GM21737 (cell line): ENCODE results near the gene PAOX.

Source experiments
- ATAC-seq: cut with Tn5 transposase; IDR thresholded peaks from one replicate; pipeline ENCODE4 v1.9.1; 2021; ENCODE audit warnings: mild to moderate bottlenecking, moderate library complexity; ENCODE audit not compliant: unreplicated experiment

Gene PAOX

DNA sequence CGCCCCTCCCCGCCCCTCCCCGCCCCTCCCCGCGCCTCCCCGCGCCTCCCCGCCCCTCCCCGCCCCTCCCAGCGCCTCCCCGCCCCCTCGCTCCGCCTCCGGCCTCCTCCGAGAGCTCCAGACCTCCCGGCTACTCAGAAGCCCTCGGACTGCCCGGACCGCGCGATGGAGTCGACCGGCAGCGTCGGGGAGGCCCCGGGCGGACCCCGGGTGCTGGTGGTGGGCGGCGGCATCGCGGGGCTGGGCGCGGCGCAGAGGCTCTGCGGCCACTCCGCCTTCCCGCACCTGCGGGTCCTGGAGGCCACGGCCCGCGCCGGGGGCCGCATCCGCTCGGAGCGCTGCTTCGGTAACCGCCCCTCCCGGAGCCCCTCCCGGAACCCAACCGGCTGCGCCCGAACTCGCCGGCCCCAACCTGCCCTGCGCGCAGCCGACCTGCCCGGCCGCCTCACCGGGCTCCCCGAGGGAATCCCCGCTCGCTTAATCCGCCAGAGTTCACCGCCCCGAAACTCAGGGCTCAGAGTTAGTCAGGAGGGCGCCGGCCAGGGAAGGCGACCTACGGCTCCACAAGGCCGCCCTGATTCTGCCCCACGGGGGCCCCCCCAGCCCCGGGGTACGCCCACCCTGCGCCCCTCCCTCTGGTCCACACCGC, at the start of gene PAOX:
Gene PAOX, plus strand, starts transcription at position 111 of the 649 bp plus-strand sequence. Its CDS starts 55 bp downstream, at position 166.
- peak; percentile 37 for ATAC-seq

GRCh38 chr10:133329491-133330202, 49.4 kb upstream of the PAOX start:
- peak; percentile 86 for ATAC-seq

DNA sequence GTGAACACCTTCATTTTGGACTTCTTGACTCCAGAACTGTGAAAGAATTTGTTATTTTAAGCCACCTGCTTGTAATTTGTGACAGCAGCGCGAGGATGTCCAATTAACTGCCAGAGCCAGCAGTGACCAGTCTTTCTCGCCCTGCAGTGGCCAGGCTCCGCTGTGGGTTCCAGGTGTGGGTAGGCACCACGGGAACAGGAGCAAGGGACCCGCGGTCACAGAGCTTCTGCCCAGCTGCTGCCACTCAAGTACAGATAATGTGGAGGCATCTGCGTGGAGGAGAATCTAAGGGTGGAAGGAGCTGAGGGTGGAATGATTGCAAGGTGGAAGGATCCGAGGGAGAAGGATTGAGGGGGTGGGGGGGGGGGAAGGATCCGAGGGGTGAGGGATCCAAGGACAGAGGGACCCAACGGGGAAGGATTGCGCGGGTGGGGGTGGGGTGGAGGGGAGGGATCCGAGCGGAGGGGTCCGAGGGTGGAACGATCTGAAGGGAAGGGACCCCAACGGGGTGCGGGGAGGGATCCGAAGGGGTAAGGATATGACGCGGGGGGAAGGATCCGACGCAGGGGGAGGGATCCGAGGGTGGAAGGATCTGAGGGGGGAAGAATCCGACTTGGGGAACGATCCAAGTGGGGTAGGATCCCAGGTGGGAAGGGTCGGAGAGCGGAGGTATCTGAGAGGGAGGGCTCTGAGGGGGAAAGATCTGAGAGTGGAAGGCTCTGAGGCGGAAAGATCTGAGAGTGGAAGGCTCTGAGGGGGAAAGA, 45.9 kb upstream of the PAOX start:
- no peak for ATAC-seq

GRCh38 chr10:133334503-133335245, 44.4 kb upstream of the PAOX start:
- ATAC-seq, result no peak

DNA sequence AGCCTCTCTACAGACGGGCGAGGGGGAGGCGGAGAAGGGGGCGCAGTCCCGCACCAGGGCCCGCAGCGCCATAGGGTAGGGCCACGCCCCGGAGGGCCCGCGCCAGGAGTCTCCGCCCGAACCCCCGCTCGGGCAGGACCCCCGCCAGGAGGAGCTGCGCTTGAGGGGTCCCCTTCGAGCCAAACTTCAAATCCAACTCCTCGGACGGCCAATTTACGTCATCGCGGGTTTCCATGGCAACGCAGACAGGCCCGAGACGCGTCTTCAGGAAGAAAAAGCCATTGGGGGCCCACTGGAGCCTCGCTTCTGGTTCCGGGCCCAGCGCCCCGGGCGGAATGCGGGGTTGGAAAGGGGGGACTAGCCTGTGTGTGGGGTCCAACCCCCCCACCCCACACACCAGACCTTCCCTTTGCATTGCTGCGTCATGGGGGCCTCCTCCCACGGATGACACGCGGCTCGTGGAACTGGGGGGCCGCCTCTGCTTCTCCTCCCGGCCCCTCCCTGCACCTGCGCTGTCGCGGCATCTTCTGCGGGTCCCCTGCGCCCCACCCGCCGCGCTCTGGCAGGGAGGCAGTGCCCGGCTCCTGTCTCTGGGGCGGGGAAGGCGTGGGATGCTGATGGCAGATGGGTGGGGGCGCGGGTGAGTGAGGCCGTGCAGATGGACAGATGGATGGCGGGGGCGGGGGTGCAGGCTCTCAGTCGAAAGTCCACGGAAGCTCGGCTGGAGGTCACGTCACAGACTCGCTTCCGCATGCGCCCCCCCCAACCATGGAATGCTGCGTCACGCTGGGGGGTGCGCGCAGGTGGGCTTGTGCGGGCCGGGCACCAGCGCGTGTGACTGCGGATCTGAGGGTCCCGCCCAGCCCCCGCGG, 43.6 kb upstream of the PAOX start:
- no peak for ATAC-seq

GRCh38 chr10:133336118-133336576, 42.9 kb upstream of the PAOX start:
- no peak for ATAC-seq

- ATAC-seq, result no peak
These were observed 42.3 kb upstream of the PAOX start, which contains the start of gene CALY for GRCh38 chr10:133336577-133337369. CALY (minus strand) TSS chr10:133336896; CDS start chr10:133328989, 7,907 bp downstream.

- ATAC-seq, result no peak
These were observed 41.7 kb upstream of the PAOX start for GRCh38 chr10:133337370-133337725.

GRCh38 chr10:133338080-133339071, 40.7 kb upstream of the PAOX start:
- no peak for ATAC-seq

DNA sequence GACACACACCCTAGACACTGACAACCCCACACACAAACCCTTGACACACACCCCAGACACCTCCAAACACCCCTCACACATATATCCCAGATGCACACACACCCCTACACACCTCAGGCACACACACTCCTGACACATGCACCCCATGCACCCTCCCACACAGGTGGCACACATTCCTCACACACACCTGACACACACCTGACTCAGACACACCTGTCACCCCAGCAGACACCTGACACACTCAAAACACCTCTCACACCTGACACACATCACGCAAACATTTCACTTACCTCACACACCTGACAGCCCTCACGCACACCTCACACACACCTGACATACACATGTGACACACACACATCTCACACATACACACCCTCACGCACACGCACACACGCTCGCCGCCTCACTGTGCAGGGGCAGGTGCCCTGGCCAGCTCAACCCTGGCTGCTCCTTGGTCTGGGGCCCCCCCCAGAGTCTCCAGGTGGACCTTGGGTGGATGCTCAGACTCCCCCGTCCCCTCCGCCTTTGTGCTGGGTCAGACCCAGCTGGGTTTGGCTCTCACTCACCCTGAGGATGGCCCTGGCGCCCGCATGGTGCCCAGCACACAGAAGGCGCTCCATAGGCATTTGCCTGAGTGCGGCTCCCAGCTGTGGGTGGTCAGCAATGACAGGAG, 39.2 kb upstream of the PAOX start:
- no peak for ATAC-seq

- no peak for ATAC-seq
These were observed 37.1 kb upstream of the PAOX start for GRCh38 chr10:133341983-133342382.

GRCh38 chr10:133342942-133343341, 36.1 kb upstream of the PAOX start:
- ATAC-seq, result no peak

- no peak for ATAC-seq
These were observed 35.5 kb upstream of the PAOX start for GRCh38 chr10:133343558-133343957.

- no peak for ATAC-seq
These were observed 34.8 kb upstream of the PAOX start for GRCh38 chr10:133344236-133344635.

- no peak for ATAC-seq
These were observed 32.6 kb upstream of the PAOX start for GRCh38 chr10:133346413-133346812.

DNA sequence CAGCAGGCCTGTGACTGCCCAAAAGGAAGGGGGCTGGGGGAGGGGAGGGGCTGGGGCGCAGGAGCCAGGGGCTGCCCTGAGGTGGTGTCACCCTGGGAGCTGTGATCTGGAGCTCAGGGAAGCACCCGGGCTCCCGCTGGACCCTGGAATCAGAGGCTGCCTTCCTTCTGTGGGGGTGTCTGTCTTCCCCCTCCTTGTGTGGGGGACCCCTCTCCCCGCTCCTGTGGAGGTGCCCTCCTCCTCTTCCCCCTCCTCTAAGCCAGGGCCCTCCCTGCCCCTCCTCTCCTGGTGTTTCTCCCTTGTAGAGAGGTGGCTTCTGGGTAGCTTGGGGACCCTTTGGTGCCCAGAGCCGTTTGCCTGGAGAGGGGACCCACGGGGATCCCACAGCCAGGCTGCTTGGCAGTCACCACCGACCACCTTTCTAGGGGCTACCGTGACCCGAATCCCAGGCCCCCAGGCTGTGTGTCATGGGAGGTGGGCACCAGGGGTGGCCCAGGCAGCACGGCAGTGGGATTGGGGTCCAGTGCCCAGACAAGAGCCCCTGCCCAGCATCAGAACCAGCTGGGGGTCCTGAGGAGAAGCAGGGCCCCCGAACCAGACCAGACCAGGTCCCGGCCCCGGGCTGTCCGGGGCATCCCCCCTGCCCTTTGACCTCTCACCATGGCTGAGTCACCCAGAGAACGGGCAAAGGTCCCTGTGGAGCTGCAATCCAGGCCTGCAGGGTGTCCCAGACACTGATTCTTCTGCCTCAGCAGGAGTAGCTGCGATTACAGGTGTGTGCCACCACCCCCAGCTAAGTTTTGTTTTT, 31.1 kb upstream of the PAOX start:
- ATAC-seq, result no peak

GRCh38 chr10:133349160-133349568, 29.9 kb upstream of the PAOX start:
- no peak for ATAC-seq
